Retinal pigment epithelial cell (primary cell): ENCODE results near the gene PCSK5.

Experiments
- DNase-seq: peaks from one replicate; pipeline ENCODE4 v3.0.0-alpha.2; 2010; ENCODE audit warnings: low read depth
- H3K4me3 ChIP-seq: 2 replicates; pipeline ENCODE4 v1.5.1; 2011; ENCODE audit warnings: mild to moderate bottlenecking, low read length, control low read depth, moderate library complexity
- TF ChIP-seq, protein P1 (sequence below): conservative IDR thresholded peaks from 2 replicates; pipeline ENCODE4 v1.5.1; 2011; ENCODE audit warnings: low read depth, low read length, control low read depth, inconsistent platforms

Gene PCSK5

DNA sequence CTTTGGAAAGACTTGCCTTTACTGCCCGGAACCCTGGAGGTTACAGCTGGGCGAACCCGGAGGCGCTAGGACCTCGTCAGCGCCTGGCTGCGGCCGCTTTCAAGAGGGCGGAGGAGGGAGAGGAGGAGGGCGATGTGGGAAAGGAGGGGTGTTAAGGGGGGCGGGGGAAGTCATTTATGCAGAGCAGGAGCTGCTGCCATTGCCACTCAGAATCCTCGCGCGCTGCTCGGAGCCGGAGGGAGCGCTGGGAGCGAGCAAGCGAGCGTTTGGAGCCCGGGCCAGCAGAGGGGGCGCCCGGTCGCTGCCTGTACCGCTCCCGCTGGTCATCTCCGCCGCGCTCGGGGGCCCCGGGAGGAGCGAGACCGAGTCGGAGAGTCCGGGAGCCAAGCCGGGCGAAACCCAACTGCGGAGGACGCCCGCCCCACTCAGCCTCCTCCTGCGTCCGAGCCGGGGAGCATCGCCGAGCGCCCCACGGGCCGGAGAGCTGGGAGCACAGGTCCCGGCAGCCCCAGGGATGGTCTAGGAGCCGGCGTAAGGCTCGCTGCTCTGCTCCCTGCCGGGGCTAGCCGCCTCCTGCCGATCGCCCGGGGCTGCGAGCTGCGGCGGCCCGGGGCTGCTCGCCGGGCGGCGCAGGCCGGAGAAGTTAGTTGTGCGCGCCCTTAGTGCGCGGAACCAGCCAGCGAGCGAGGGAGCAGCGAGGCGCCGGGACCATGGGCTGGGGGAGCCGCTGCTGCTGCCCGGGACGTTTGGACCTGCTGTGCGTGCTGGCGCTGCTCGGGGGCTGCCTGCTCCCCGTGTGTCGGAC is at the start of gene PCSK5:
Gene PCSK5, plus strand, starts transcription at position 202 of the 805 bp plus-strand sequence. Its CDS starts 509 bp downstream, at position 711.
- TF ChIP-seq, protein P1, sequence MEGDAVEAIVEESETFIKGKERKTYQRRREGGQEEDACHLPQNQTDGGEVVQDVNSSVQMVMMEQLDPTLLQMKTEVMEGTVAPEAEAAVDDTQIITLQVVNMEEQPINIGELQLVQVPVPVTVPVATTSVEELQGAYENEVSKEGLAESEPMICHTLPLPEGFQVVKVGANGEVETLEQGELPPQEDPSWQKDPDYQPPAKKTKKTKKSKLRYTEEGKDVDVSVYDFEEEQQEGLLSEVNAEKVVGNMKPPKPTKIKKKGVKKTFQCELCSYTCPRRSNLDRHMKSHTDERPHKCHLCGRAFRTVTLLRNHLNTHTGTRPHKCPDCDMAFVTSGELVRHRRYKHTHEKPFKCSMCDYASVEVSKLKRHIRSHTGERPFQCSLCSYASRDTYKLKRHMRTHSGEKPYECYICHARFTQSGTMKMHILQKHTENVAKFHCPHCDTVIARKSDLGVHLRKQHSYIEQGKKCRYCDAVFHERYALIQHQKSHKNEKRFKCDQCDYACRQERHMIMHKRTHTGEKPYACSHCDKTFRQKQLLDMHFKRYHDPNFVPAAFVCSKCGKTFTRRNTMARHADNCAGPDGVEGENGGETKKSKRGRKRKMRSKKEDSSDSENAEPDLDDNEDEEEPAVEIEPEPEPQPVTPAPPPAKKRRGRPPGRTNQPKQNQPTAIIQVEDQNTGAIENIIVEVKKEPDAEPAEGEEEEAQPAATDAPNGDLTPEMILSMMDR, result peak; percentile 30
- H3K4me3 ChIP-seq, result peak within 1 kb of the TSS; percentile 68
- peak; percentile 75 for DNase-seq

DNA sequence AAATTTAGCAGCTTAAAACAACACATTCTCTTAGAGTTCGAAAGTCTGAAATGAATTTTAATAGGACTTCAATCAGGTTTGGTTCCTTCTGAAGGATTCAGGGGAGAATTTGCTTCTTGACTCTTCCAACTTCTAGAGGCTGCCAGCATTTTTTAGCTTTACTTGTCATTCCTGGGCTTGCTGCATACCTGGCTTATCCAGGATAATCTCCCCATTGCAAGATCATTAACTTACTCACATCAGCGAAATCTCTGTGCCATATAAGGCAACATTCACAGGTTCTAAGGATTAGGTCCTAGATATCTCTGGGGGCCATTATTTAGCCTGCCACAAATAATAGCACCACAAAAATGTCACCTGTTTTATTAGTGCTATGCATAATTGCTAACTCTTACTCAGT is 46.2 kb upstream of the PCSK5 start:
- H3K4me3 ChIP-seq, result no peak overlapping the region
- TF ChIP-seq, protein P1, result no peak
- peak; percentile 42 for DNase-seq

DNA sequence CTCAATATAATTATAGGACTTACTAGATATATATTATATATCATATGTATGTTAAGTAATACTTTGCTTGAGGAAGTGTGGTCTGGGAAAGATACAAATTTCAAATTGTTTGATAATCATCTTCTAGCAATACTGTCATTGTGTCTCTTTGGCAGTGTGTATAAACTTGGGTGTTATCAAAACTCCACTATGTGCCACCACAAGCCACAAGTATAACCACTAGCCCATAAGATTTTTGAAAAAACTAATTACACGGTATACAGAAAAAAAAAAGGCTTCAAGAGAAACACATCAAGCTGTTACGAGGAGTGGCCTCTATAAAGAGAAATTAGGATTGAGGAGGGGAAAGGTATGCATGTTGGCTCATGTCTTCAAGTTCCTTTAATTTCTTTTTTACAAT is 44.7 kb upstream of the PCSK5 start:
- no peak overlapping the region for H3K4me3 ChIP-seq

GRCh38 chr9:75847085-75847484 is 43.4 kb upstream of the PCSK5 start:
- DNase-seq, result no peak
- no peak overlapping the region for H3K4me3 ChIP-seq
- TF ChIP-seq, protein P1, result no peak

More for the DNA sequence above, 44.7 kb upstream of the PCSK5 start:
- no peak for DNase-seq
- TF ChIP-seq, protein P1, result no peak

DNA sequence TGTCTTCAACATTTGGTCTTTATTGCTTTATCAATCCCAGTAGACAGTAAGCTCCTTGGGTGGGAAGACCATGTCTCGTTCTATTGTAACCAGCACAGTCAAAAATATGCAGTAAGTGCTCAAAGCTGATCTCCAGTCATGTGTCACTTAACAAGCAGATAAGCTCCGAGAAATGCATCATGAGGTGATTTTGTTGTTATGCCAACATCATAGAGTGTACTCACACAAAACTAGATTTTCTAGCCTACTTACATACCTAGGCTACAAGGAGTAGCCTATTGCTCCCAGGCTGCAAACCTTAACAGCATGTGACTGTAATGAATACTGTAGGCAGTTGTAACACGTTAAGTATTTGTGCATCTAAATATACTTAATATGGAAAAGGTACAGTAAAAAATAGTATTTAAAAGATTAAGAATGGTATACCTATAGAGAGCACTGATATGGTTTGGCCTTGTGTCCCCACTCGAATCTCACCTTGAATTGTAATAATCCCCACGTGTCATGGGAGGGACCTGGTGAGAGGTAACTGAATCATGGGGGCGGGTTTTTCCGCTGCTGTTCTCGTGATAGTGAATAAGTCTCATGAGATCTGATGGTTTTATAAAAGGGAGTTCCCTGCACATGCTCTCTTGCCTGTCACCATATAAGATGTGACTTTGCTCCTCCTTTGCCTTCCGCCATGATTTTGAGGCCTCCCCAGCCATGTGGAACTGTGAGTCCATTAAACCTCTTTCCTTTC is 39.8 kb upstream of the PCSK5 start:
- TF ChIP-seq, protein P1, result no peak
- DNase-seq, result peak; percentile 70
- no peak overlapping the region for H3K4me3 ChIP-seq

GRCh38 chr9:75851917-75852316 is 38.6 kb upstream of the PCSK5 start:
- H3K4me3 ChIP-seq, result no peak overlapping the region
- TF ChIP-seq, protein P1, result no peak
- DNase-seq, result no peak

GRCh38 chr9:75852746-75853145 is 37.7 kb upstream of the PCSK5 start:
- no peak for DNase-seq

More at GRCh38 chr9:75852746-75853145, 37.7 kb upstream of the PCSK5 start:
- TF ChIP-seq, protein P1, result no peak
- H3K4me3 ChIP-seq, result no peak overlapping the region
